H9 (cell line): ENCODE measurements around the gene MX2. TPM values are rescaled to one million over a fixed set of nuclear protein-coding genes. Genes with fewer than 3 reads are reported as not detected.

Source experiments
- DNase-seq: peaks from one replicate; pipeline ENCODE4 v3.0.0-alpha.2; 2017
- H2AFZ ChIP-seq: one replicate; pipeline ENCODE4 v1.6.1; 2013; ENCODE audit warnings: mild to moderate bottlenecking, low read length, control low read depth, moderate library complexity
- H2AK5ac ChIP-seq: 2 replicates; pipeline ENCODE4 v1.6.1; 2013; ENCODE audit warnings: low read length, control low read depth, mixed read lengths; ENCODE audit not compliant: insufficient read length
- H2BK120ac ChIP-seq: one replicate; pipeline ENCODE4 v1.6.1; 2013; ENCODE audit warnings: low read depth, mild to moderate bottlenecking, low read length, control low read depth, inconsistent platforms; ENCODE audit not compliant: poor library complexity, severe bottlenecking
- H2BK12ac ChIP-seq: 2 replicates; pipeline ENCODE4 v1.6.1; 2013; ENCODE audit warnings: low read length, control low read depth, mixed read lengths, low read depth; ENCODE audit not compliant: insufficient read length
- H2BK15ac ChIP-seq: 2 replicates; pipeline ENCODE4 v1.6.1; 2013; ENCODE audit warnings: low read depth, low read length, control low read depth
- H2BK20ac ChIP-seq: one replicate; pipeline ENCODE4 v1.6.1; 2013; ENCODE audit warnings: low read depth, mild to moderate bottlenecking, low read length, control low read depth, inconsistent platforms; ENCODE audit not compliant: poor library complexity, severe bottlenecking
- H2BK5ac ChIP-seq: 2 replicates; pipeline ENCODE4 v1.6.1; 2013; ENCODE audit warnings: low read length, control low read depth, mixed read lengths; ENCODE audit not compliant: insufficient read length
- H3K14ac ChIP-seq: 2 replicates; pipeline ENCODE4 v1.6.1; 2013; ENCODE audit warnings: low read length, control low read depth; ENCODE audit not compliant: insufficient read depth
- H3K18ac ChIP-seq: 2 replicates; pipeline ENCODE4 v1.6.1; 2013; ENCODE audit warnings: low read depth, mild to moderate bottlenecking, mixed read lengths, low read length, control low read depth; ENCODE audit not compliant: insufficient read length
- H3K23ac ChIP-seq: 2 replicates; pipeline ENCODE4 v1.6.1; 2013; ENCODE audit warnings: low read length, control low read depth, mixed read lengths, low read depth; ENCODE audit not compliant: insufficient read length
- H3K23me2 ChIP-seq: 2 replicates; pipeline ENCODE4 v1.6.1; 2013; ENCODE audit warnings: low read depth, mild to moderate bottlenecking, mixed read lengths, low read length, control low read depth; ENCODE audit not compliant: insufficient read length, poor library complexity, severe bottlenecking
- H3K27ac ChIP-seq: 2 replicates; pipeline ENCODE4 v1.5.1; 2013; ENCODE audit warnings: low read length, control low read depth, mixed read lengths, low read depth; ENCODE audit not compliant: insufficient read length
- H3K27me3 ChIP-seq: 2 replicates; pipeline ENCODE4 v1.6.1; 2013; ENCODE audit warnings: low read length, control low read depth, inconsistent platforms; ENCODE audit not compliant: insufficient read depth
- H3K4ac ChIP-seq: 2 replicates; pipeline ENCODE4 v1.6.1; 2013; ENCODE audit warnings: low read depth, mild to moderate bottlenecking, control low read depth, inconsistent platforms, low read length, moderate library complexity
- H3K4me1 ChIP-seq: 2 replicates; pipeline ENCODE4 v1.6.1; 2013; ENCODE audit warnings: low read length, control low read depth, inconsistent platforms; ENCODE audit not compliant: insufficient read depth
- H3K4me2 ChIP-seq: 2 replicates; pipeline ENCODE4 v1.6.1; 2013; ENCODE audit warnings: low read length, control low read depth, mixed read lengths; ENCODE audit not compliant: insufficient read length, insufficient read depth
- H3K56ac ChIP-seq: 2 replicates; pipeline ENCODE4 v1.6.1; 2013; ENCODE audit warnings: low read depth, mild to moderate bottlenecking, mixed read lengths, low read length, control low read depth; ENCODE audit not compliant: insufficient read length
- H3K79me1 ChIP-seq: 2 replicates; pipeline ENCODE4 v1.6.1; 2013; ENCODE audit warnings: low read depth, mild to moderate bottlenecking, moderate library complexity, low read length, control low read depth, inconsistent platforms; ENCODE audit not compliant: insufficient read depth, poor library complexity, severe bottlenecking
- H3K79me2 ChIP-seq: 2 replicates; pipeline ENCODE4 v1.6.1; 2013; ENCODE audit warnings: low read length, control low read depth, inconsistent platforms; ENCODE audit not compliant: insufficient read depth
- H3K9ac ChIP-seq: 2 replicates; pipeline ENCODE4 v1.6.1; 2013; ENCODE audit warnings: low read length, control low read depth, mixed read lengths; ENCODE audit not compliant: insufficient read length; ENCODE audit errors: extremely low read depth
- H3K9me3 ChIP-seq: one replicate; pipeline ENCODE4 v1.6.1; 2013; ENCODE audit warnings: low read depth, low read length, inconsistent platforms; ENCODE audit not compliant: control insufficient read depth
- H3T11ph ChIP-seq: one replicate; pipeline ENCODE4 v1.6.1; 2013; ENCODE audit warnings: mild to moderate bottlenecking, low read length, control low read depth, inconsistent platforms
- H4K20me1 ChIP-seq: one replicate; pipeline ENCODE4 v1.6.1; 2013; ENCODE audit not compliant: control insufficient read depth, insufficient read length, insufficient read depth
- H4K5ac ChIP-seq: 2 replicates; pipeline ENCODE4 v1.6.1; 2013; ENCODE audit warnings: low read depth, mild to moderate bottlenecking, mixed read lengths, low read length, control low read depth; ENCODE audit not compliant: insufficient read length
- H4K8ac ChIP-seq: replicated peaks from 2 replicates; pipeline ENCODE4 v1.6.1; 2013; ENCODE audit warnings: low read length, control low read depth, mixed read lengths, low read depth; ENCODE audit not compliant: insufficient read length
- H4K91ac ChIP-seq: 2 replicates; pipeline ENCODE4 v1.6.1; 2013; ENCODE audit warnings: low read depth, mild to moderate bottlenecking, moderate library complexity, mixed read lengths, low read length, control low read depth; ENCODE audit not compliant: insufficient read length
- H3K27ac Mint-ChIP-seq, 3 experiments: 2 replicates in 2 of 3; 3 replicates in 1 of 3; pipeline ENCODE4 v1.8.0; 2020 to 2021; ENCODE audit warnings: mixed read lengths in 3 of 3, mild to moderate bottlenecking in 1 of 3, moderate library complexity in 1 of 3
- H3K27me3 Mint-ChIP-seq: 2 replicates; pipeline ENCODE4 v1.8.0; 2021; ENCODE audit warnings: low read depth, mild to moderate bottlenecking, moderate library complexity, mixed read lengths
- H3K36me3 Mint-ChIP-seq, 3 experiments: 2 replicates in 2 of 3; 3 replicates in 1 of 3; pipeline ENCODE4 v1.8.0; 2020 to 2021; ENCODE audit warnings: low read depth in 3 of 3, mixed read lengths in 3 of 3; ENCODE audit not compliant: insufficient read depth in 1 of 3
- H3K4me1 Mint-ChIP-seq, 2 experiments: 2 replicates each; pipeline ENCODE4 v1.8.0; 2020; ENCODE audit warnings: mixed read lengths in 2 of 2
- H3K4me3 Mint-ChIP-seq, 2 experiments: 2 replicates in 1 of 2; 3 replicates in 1 of 2; pipeline ENCODE4 v1.8.0; 2020 to 2021; ENCODE audit warnings: mild to moderate bottlenecking in 2 of 2, mixed read lengths in 2 of 2, moderate library complexity in 1 of 2
- H3K9me3 Mint-ChIP-seq, 2 experiments: 2 replicates in 1 of 2; 3 replicates in 1 of 2; pipeline ENCODE4 v1.8.0; 2020; ENCODE audit warnings: mild to moderate bottlenecking in 2 of 2, mixed read lengths in 2 of 2, moderate library complexity in 1 of 2
- WGBS: extraction: QIAGEN DNeasy Blood & Tissue Kit; methylation state at CpG from one replicate; pipeline ENCODE4 v1.1.7; 2013; ENCODE audit warnings: missing lambda C conversion rate, low lambda C conversion rate, mixed read lengths; ENCODE audit not compliant: insufficient read length; ENCODE audit errors: extremely low coverage; 5-methylcytosine and 5-hydroxymethylcytosine counted together
- total RNA-seq: library from RNA; stranded (reverse); gene quantifications from 2 replicates; pipeline ENCODE4 v1.2.1, GENCODE V29; 2021
- TF ChIP-seq, protein P1 (sequence below): fragments of 200-600 bp; sonication (generic); conservative IDR thresholded peaks from 3 replicates; pipeline ENCODE4 v1.8.0; 2021; ENCODE audit warnings: antibody characterized with exemption, mild to moderate bottlenecking

MX2 gene
- total RNA-seq, 1 experiment from 2014 or later, result 1.8 TPM

DNA sequence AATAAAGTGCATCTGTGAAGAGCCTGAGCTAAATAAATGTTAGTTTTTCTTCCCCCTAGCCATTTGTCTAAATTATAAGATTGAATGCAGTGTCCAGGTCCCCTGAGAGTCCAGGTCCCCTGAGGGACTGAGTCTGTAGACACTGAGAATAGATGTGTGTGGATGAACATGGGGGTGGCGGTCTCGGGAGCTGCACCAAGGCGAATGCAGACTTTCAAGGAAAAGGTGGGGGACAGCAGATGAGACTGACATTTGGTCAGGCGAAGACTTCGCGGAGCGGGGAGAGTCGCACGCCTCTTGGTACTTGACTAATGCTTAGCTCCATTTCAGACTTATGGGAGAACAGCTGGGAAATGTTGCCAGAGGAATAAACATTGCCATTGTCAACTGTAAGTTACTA is 17.7 kb upstream of the MX2 start:
- no peak overlapping the region for H2BK20ac ChIP-seq
- H2BK15ac ChIP-seq, result no peak overlapping the region
- no peak overlapping the region for H3T11ph ChIP-seq
- H2AK5ac ChIP-seq, result no peak overlapping the region
- no peak overlapping the region for H3K18ac ChIP-seq
- no peaks in the 10 kb centered on the region for H4K20me1 ChIP-seq
- H3K56ac ChIP-seq, result no peak overlapping the region
- no peak overlapping the region for H3K4me2 ChIP-seq
- H3K79me2 ChIP-seq, result no peaks in the 10 kb centered on the region
- H3K27me3 Mint-ChIP-seq, result no peaks in the 10 kb centered on the region; the same call in none of the 2 replicates
- H3K4ac ChIP-seq, result no peak overlapping the region
- no peak overlapping the region for H3K14ac ChIP-seq
- H3K9me3 ChIP-seq, result no peaks in the 10 kb centered on the region
- H3K36me3 Mint-ChIP-seq, result peaks cover 0 to 5% (median 3%) of the 10 kb centered on the region in 3 experiments; a peak in 2 of 7 replicates
- no peaks in the 10 kb centered on the region for H3K4me1 ChIP-seq
- no peak overlapping the region for H3K23ac ChIP-seq
- H4K5ac ChIP-seq, result no peak overlapping the region
- H3K27ac Mint-ChIP-seq, result no peak overlapping the region
- TF ChIP-seq, protein P1, sequence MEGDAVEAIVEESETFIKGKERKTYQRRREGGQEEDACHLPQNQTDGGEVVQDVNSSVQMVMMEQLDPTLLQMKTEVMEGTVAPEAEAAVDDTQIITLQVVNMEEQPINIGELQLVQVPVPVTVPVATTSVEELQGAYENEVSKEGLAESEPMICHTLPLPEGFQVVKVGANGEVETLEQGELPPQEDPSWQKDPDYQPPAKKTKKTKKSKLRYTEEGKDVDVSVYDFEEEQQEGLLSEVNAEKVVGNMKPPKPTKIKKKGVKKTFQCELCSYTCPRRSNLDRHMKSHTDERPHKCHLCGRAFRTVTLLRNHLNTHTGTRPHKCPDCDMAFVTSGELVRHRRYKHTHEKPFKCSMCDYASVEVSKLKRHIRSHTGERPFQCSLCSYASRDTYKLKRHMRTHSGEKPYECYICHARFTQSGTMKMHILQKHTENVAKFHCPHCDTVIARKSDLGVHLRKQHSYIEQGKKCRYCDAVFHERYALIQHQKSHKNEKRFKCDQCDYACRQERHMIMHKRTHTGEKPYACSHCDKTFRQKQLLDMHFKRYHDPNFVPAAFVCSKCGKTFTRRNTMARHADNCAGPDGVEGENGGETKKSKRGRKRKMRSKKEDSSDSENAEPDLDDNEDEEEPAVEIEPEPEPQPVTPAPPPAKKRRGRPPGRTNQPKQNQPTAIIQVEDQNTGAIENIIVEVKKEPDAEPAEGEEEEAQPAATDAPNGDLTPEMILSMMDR, result no peak
- no peak overlapping the region for H2BK5ac ChIP-seq
- H3K4me1 Mint-ChIP-seq, result peaks cover 0 to 3% of the 10 kb centered on the region in 2 experiments; a peak in 1 of 4 replicates
- no peak overlapping the region for H4K91ac ChIP-seq
- no peaks in the 10 kb centered on the region for H3K23me2 ChIP-seq
- no peak overlapping the region for H3K27ac ChIP-seq
- H3K4me3 Mint-ChIP-seq, result no peak overlapping the region
- H3K79me1 ChIP-seq, result no peaks in the 10 kb centered on the region
- H2AFZ ChIP-seq, result no peak overlapping the region
- no peak overlapping the region for H4K8ac ChIP-seq
- DNase-seq, result no peak
- H2BK120ac ChIP-seq, result no peak overlapping the region
- WGBS, result no CpG with 5 or more reads among the region's 9 CpGs
- H3K9me3 Mint-ChIP-seq, result peaks cover 8 to 14% of the 10 kb centered on the region in 2 experiments; a peak in 4 of 5 replicates
- H3K9ac ChIP-seq, result no peak overlapping the region
- no peak overlapping the region for H2BK12ac ChIP-seq
- no peaks in the 10 kb centered on the region for H3K27me3 ChIP-seq
